HepG2 (cell line): Measurements from ENCODE around the gene ELMOD1. TPM values are rescaled to one million over a fixed set of nuclear protein-coding genes. Genes with fewer than 3 reads are reported as not detected.

Experiments
- HDAC1 ChIP-seq: sonication (generic); formaldehyde crosslinking; IDR thresholded peaks from 2 replicates; pipeline ENCODE4 v1.5.1; 2020; ENCODE audit warnings: mild to moderate bottlenecking, missing genetic modification reagents
- KDM2A ChIP-seq: sonication (generic); formaldehyde crosslinking; IDR thresholded peaks from 2 replicates; pipeline ENCODE4 v1.4.0; 2020; ENCODE audit warnings: low read depth, missing genetic modification reagents, borderline replicate concordance
- KDM5B ChIP-seq: sonication (generic); formaldehyde crosslinking; IDR thresholded peaks from 2 replicates; pipeline ENCODE4 v1.4.0; 2020; ENCODE audit warnings: missing genetic modification reagents, mild to moderate bottlenecking, borderline replicate concordance
- PHF21A ChIP-seq: sonication (generic); formaldehyde crosslinking; IDR thresholded peaks from 2 replicates; pipeline ENCODE4 v1.5.0; 2020; ENCODE audit warnings: mild to moderate bottlenecking, missing genetic modification reagents
- RFX5 ChIP-seq: IDR thresholded peaks from 2 replicates; pipeline ENCODE4 v1.6.1; 2011; ENCODE audit warnings: low read depth, low read length, improper control_type of control experiment
- polyA plus RNA-seq, 8 experiments: library from polyadenylated mRNA; depleted of rRNA in 3 of 8; stranded (reverse) in 7 of 8; unstranded in 1 of 8; fragments of >200 nt; fragmentation: Illumina TruSeq in 4 of 8; extraction: Trizol in 4 of 8; gene quantifications; 2 replicates each; pipeline versions ENCODE4 v1.2.1 to v1.2.3, GENCODE V29; 2011 to 2016; ENCODE audit warnings: low read depth in 4 of 8, missing spikeins in 1 of 8, mixed read lengths in 1 of 8; ENCODE audit not compliant: insufficient read depth in 1 of 8
- total RNA-seq, 5 experiments: library from RNA; depleted of rRNA; stranded (reverse); fragments of >200 nt; fragmentation: Illumina TruSeq; extraction: Trizol; gene quantifications; 2 replicates each; pipeline ENCODE4 v1.2.3, GENCODE V29; 2016; ENCODE audit warnings: low read depth in 1 of 5
- TF ChIP-seq, protein P1 (sequence below): sonication (generic); formaldehyde crosslinking; IDR thresholded peaks from 2 replicates; pipeline ENCODE4 v1.5.1; 2020; ENCODE audit warnings: mild to moderate bottlenecking, missing genetic modification reagents, moderate library complexity
- TF ChIP-seq, protein P2 (sequence below): IDR thresholded peaks from 2 replicates; pipeline ENCODE4 v1.6.1; 2016; ENCODE audit warnings: missing compliant biosample characterization, missing genetic modification reagents, borderline replicate concordance
- TF ChIP-seq, protein P3 (sequence below): sonication (generic); formaldehyde crosslinking; IDR thresholded peaks from 2 replicates; pipeline ENCODE4 v1.4.0; 2020; ENCODE audit warnings: mild to moderate bottlenecking, missing genetic modification reagents
- TF ChIP-seq, protein P4 (sequence below): sonication (generic); formaldehyde crosslinking; IDR thresholded peaks from 2 replicates; pipeline ENCODE4 v1.4.0; 2020; ENCODE audit warnings: missing genetic modification reagents
- TF ChIP-seq, protein P5 (sequence below), 2 experiments: sonication (generic) in 1 of 2; formaldehyde crosslinking in 1 of 2; IDR thresholded peaks; 2 replicates each; pipeline versions ENCODE4 v1.6.1 to v1.9.0; 2014 to 2022; ENCODE audit warnings: antibody characterized with exemption in 1 of 2, borderline replicate concordance in 1 of 2, inconsistent platforms in 1 of 2, low read depth in 1 of 2, missing genetic modification reagents in 1 of 2

Gene ELMOD1
- total and polyA plus RNA-seq, 2 of the 13 experiments (the other 11 are each of a cell fraction or from before 2014, with no cell fraction given) = not detected

DNA sequence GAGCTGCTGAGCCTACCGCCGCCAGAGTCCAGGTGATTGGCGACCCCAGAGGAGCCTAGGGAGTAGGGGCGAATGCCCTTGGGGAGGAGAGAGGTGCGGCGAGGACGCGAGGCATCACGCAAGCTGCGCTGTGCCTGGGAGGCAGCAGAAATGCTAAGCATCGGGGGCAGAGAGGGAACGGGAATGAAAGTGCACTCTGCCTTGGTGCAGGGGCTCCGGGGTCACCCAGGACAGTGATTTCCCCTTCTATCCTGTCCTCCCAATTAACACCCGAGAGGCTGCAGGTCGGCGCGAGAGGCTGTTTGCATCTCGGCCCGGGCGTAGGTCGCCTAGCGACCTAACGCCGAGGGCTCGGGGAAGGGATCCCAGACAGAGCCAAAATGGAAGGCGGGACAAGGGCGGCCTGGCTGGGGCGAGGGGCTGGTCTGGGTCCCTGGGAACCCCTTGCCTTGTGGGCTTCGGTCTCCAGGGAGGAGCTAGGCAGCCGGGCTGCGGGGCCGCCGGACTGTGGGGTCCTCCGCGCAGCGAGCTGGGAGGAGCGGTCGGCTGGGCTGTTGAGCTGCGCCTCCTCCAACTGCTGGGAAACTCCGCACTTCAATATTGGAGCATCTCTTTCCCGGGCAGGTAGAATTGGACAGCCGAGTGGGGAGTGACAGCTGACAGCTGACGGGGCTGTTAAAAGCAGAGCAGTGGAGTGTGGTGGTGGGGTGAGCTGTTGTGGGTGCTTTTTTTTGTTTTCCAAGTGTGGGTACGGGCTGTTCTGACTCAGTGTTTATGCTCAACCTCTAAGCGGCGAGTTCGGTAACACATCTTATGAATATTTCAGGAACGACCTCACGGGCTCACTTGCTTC, 657 bp downstream of the ELMOD1 start (continued):
- TF ChIP-seq, protein P1, sequence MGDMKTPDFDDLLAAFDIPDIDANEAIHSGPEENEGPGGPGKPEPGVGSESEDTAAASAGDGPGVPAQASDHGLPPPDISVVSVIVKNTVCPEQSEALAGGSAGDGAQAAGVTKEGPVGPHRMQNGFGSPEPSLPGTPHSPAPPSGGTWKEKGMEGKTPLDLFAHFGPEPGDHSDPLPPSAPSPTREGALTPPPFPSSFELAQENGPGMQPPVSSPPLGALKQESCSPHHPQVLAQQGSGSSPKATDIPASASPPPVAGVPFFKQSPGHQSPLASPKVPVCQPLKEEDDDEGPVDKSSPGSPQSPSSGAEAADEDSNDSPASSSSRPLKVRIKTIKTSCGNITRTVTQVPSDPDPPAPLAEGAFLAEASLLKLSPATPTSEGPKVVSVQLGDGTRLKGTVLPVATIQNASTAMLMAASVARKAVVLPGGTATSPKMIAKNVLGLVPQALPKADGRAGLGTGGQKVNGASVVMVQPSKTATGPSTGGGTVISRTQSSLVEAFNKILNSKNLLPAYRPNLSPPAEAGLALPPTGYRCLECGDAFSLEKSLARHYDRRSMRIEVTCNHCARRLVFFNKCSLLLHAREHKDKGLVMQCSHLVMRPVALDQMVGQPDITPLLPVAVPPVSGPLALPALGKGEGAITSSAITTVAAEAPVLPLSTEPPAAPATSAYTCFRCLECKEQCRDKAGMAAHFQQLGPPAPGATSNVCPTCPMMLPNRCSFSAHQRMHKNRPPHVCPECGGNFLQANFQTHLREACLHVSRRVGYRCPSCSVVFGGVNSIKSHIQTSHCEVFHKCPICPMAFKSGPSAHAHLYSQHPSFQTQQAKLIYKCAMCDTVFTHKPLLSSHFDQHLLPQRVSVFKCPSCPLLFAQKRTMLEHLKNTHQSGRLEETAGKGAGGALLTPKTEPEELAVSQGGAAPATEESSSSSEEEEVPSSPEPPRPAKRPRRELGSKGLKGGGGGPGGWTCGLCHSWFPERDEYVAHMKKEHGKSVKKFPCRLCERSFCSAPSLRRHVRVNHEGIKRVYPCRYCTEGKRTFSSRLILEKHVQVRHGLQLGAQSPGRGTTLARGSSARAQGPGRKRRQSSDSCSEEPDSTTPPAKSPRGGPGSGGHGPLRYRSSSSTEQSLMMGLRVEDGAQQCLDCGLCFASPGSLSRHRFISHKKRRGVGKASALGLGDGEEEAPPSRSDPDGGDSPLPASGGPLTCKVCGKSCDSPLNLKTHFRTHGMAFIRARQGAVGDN (CRISPR knock-in tag) = peak; percentile 47
- TF ChIP-seq, protein P2, sequence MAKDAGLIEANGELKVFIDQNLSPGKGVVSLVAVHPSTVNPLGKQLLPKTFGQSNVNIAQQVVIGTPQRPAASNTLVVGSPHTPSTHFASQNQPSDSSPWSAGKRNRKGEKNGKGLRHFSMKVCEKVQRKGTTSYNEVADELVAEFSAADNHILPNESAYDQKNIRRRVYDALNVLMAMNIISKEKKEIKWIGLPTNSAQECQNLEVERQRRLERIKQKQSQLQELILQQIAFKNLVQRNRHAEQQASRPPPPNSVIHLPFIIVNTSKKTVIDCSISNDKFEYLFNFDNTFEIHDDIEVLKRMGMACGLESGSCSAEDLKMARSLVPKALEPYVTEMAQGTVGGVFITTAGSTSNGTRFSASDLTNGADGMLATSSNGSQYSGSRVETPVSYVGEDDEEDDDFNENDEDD (CRISPR knock-in tag) = peak; percentile 11; the same call in 1 of the 2 replicates
- TF ChIP-seq KDM5B (CRISPR knock-in tag) (no peak), RFX5 (no peak), PHF21A (no peak), HDAC1 (CRISPR knock-in tag) (no peak), KDM2A (CRISPR knock-in tag) (no peak; the same call in 1 of the 2 replicates)
- TF ChIP-seq, protein P3, sequence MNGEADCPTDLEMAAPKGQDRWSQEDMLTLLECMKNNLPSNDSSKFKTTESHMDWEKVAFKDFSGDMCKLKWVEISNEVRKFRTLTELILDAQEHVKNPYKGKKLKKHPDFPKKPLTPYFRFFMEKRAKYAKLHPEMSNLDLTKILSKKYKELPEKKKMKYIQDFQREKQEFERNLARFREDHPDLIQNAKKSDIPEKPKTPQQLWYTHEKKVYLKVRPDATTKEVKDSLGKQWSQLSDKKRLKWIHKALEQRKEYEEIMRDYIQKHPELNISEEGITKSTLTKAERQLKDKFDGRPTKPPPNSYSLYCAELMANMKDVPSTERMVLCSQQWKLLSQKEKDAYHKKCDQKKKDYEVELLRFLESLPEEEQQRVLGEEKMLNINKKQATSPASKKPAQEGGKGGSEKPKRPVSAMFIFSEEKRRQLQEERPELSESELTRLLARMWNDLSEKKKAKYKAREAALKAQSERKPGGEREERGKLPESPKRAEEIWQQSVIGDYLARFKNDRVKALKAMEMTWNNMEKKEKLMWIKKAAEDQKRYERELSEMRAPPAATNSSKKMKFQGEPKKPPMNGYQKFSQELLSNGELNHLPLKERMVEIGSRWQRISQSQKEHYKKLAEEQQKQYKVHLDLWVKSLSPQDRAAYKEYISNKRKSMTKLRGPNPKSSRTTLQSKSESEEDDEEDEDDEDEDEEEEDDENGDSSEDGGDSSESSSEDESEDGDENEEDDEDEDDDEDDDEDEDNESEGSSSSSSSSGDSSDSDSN (CRISPR knock-in tag) = peak; percentile 8; the same call in 1 of the 2 replicates
- TF ChIP-seq, protein P4, sequence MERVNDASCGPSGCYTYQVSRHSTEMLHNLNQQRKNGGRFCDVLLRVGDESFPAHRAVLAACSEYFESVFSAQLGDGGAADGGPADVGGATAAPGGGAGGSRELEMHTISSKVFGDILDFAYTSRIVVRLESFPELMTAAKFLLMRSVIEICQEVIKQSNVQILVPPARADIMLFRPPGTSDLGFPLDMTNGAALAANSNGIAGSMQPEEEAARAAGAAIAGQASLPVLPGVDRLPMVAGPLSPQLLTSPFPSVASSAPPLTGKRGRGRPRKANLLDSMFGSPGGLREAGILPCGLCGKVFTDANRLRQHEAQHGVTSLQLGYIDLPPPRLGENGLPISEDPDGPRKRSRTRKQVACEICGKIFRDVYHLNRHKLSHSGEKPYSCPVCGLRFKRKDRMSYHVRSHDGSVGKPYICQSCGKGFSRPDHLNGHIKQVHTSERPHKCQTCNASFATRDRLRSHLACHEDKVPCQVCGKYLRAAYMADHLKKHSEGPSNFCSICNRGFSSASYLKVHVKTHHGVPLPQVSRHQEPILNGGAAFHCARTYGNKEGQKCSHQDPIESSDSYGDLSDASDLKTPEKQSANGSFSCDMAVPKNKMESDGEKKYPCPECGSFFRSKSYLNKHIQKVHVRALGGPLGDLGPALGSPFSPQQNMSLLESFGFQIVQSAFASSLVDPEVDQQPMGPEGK = 0 out of 2 replicates have a peak, but pooled peaks have one; percentile 3
- TF ChIP-seq, protein P5, sequence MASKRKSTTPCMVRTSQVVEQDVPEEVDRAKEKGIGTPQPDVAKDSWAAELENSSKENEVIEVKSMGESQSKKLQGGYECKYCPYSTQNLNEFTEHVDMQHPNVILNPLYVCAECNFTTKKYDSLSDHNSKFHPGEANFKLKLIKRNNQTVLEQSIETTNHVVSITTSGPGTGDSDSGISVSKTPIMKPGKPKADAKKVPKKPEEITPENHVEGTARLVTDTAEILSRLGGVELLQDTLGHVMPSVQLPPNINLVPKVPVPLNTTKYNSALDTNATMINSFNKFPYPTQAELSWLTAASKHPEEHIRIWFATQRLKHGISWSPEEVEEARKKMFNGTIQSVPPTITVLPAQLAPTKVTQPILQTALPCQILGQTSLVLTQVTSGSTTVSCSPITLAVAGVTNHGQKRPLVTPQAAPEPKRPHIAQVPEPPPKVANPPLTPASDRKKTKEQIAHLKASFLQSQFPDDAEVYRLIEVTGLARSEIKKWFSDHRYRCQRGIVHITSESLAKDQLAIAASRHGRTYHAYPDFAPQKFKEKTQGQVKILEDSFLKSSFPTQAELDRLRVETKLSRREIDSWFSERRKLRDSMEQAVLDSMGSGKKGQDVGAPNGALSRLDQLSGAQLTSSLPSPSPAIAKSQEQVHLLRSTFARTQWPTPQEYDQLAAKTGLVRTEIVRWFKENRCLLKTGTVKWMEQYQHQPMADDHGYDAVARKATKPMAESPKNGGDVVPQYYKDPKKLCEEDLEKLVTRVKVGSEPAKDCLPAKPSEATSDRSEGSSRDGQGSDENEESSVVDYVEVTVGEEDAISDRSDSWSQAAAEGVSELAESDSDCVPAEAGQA (IDR thresholded peaks at IDR 0.05; ENCODE audit: low read depth) = no peak
- TF ChIP-seq, protein P5 (CRISPR knock-in tag; IDR thresholded peaks at IDR 0.05; ENCODE audit: borderline replicate concordance) = no peak
